Effector CD8-positive, alpha-beta T cell (primary cell): Measurements from ENCODE around the gene LMTK2.
A peak's percentile ranks its signal among the peaks of the same experiment; 100 is the strongest.

Experiments
- DNase-seq: peaks from one replicate; lab custom pipeline; 2025; lab: John Stamatoyannopoulos, UW

LMTK2 gene

DNA sequence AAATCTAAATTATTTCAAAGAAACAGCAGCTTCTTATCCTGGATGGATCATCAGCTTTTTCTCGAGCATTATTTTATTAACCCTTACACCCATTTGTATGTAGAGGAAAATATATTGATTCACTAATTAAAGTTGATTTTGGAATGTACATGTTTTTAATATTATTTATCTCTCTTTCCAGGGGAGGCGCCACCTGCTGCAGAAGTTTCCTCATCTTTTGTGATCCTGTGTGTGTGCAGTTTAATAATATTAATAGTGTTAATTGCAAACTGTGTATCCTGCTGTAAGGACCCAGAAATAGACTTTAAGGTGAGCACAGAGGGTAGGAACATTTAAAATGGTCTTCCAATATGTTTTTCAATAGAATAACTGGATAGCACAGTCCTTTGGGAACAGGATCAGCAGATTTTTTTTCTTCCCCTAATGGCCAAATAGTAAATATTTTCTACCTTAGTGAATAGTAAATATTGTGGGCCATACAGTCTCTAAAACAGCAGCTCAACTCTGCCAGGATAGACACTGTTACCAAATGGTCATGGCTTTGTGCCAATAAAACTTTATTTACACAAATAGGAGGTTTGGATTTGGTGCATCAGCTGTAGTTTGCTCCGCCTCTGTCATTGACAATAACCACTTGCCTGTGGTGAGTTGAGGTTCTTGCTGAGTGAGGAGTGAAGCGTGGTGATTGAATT is 30.6 kb downstream of the LMTK2 start:
- DNase-seq = no peak

DNA sequence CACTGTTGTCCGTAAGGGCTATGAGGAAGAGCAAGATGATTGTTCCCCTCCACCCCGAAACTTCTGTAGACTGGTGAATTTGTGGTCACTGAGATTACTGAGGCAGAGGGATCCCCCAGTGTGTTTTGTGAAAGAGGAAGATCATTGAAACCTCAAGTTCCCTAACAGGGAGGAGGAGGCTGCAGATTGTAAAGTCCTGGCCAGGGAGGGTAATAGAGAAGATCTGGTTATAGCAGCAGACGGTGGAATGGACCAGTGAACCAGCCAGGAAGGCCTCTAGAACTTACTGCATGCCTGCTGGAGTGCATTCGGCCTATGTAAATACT is 31.1 kb downstream of the LMTK2 start:
- no peak for DNase-seq

DNA sequence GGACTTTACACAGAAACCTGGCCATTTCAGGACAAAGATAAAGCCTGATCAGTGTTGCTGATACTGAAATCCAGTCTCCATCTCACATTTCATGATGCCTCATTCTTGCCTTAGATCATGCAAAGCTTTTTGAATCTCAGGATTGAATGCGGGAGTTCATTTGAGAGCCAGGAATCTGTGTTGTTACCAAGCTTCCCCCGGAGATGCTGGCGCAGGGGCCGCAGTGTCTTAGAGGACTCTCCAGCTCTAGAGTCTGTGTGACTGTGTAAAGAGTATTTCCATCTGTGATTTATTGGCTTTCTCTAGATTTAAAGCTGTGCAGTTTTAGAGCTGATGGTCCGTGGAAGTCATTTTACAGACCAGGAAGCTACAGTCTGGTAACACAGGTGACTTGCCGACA is 32.0 kb downstream of the LMTK2 start:
- no peak for DNase-seq

DNA sequence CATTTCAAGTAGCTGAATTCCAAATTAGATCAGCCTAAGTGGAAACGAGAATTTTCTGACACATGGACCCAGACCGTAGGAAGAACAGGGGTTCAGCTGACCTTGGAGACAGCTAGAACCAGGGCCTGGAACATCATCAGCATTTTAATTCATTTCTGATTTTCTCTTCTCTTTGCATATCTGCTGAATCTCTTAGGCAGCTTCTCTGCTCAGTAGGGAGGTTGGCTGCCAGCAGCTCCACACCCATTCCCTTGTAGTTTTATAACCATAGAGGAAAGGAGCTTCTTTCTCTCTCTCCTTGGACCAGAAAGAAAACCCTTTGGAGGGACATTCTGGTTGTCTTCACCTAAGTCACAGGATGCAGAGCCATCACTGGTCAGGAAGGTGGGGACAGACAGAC is 36.0 kb downstream of the LMTK2 start:
- no peak for DNase-seq

DNA sequence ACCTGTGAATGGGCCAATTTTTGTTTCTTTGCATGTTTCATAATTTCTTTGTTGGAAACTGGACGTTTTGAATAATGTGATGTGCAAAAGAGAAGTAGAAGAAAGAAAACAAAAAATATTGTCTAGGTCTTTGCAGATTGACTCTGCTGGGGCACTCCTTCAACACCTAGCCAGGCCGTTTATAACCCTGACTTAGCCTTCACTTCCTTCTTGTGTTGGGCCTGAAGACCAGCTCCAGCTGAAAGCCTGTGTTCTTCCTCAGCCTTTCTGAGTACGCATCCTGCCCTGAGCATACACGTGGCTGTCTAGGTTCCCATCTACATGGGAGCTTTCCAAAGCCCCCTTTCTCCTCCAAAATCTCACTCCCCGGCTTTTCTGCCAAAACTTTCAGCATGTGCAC is 41.9 kb downstream of the LMTK2 start:
- no peak for DNase-seq

DNA sequence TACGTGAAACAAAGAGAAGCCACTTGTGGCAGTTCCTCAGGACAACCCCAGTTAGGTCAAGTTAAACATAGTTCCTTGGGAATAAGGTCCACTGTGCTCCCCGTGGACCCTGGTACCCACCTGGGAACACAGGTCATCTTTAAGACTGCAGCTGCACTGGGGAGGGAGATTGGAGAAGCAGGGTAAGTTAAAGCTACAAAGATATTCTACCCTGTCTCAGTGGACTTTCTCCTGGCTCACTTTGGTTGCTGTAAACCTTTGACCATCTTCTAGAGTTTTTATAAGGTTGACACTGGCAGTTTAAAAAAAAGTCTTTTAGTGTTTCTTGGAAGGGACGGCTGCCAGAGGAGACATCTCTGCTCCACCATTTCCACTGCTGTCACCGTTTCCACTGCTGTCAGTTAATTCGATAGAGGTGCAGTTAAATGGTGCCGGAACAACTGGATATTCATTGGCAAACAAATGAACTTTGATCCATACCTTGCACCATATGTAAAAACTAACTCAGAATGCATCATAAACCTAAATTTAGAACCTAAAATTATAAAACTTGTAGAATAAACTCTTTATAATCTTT is 42.5 kb downstream of the LMTK2 start:
- no peak for DNase-seq

DNA sequence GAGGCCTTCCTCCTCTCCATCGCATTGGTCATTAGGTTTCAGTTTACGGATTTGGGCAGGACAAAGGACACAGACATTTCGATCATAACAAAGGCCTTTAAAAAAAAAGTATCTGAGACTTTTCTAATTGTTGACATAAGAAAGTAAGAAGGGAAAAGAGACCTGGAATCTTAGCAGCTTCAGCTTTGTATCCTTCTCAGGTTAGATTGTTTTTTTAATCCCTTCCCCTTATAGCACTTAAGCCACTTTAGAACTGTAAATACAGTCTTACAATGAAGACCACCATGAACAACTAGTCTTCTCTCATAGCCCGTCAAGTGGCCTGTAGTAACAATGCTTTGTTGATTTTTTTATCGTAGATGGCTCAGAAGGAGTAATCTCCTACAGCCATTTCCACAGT is 45.2 kb downstream of the LMTK2 start:
- no peak for DNase-seq

DNA sequence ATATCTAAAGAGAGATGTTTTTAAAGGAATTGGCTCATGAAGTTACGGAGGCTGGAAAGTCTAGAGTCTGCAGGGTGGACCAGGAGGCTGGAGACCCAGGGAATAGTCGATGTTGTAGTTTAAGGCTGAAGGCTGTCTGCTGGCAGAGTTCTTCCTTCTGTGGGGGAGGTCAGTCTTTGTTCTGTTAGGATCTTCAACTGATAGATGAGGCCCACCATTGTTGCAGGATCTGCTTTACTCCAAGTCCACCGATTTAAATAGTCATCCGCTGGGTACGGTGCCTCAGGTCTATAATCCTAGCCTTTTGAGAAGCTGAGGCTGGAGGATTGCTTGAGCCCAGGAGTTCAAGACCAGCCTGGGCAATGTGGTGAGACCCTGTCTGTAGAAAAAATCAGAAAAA is 50.0 kb downstream of the LMTK2 start:
- no peak for DNase-seq

DNA sequence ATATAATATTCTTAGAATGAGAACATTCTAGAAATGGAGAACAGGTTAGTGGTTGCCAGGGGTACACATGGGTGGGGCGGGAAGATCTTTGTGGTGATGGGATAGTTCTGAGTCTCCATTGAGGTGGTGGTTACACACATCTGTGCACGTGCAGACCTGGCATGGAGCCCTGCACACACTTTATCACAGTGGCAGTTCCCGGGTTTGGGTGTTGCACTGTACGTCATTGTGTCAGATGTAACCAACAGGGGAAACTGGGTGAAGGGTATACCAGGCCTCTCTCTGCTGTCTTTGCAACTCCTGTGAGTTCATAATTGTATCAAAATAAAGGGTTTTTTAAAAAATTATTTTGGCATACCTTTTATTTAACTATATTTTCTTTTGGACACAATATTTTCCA is 51.1 kb downstream of the LMTK2 start:
- no peak for DNase-seq

DNA sequence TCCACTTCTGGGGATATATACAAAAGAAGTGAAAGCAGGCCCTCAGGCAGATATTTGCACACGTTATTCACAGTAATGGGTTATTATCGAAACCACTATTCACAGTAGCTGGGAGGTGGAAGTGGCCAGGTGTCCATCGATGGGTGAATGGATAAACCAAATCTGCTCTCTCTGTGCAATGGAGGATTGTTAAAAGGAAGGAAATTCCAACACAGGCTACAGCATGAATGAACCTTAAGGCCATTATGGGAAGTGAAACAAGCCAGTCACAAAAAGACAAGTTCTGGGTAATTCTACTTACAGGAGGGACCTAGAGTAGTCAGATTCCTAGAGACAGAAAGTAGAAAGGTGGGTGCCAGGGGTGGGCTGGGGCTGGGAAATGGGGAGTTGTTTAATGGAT is 56.1 kb downstream of the LMTK2 start:
- no peak for DNase-seq

DNA sequence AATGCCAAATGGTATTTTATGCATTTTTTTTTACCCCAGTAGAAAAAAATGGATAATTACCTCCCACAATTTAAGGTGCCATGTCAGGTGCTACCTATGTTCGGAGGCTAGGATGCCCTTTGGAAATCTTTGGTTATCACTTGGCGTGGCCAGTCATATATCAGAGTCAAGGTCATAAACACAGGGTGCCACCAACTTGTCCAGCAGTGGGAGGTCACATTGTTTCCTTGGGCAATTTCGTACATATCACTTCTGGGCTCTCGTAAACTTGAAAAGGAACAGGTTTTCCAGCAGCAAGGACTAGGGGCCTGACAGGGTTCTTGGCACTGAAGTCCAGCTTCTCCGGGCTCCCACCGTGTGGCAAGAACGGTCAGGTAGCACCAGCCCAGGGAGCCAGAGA is 56.6 kb downstream of the LMTK2 start:
- DNase-seq = no peak

DNA sequence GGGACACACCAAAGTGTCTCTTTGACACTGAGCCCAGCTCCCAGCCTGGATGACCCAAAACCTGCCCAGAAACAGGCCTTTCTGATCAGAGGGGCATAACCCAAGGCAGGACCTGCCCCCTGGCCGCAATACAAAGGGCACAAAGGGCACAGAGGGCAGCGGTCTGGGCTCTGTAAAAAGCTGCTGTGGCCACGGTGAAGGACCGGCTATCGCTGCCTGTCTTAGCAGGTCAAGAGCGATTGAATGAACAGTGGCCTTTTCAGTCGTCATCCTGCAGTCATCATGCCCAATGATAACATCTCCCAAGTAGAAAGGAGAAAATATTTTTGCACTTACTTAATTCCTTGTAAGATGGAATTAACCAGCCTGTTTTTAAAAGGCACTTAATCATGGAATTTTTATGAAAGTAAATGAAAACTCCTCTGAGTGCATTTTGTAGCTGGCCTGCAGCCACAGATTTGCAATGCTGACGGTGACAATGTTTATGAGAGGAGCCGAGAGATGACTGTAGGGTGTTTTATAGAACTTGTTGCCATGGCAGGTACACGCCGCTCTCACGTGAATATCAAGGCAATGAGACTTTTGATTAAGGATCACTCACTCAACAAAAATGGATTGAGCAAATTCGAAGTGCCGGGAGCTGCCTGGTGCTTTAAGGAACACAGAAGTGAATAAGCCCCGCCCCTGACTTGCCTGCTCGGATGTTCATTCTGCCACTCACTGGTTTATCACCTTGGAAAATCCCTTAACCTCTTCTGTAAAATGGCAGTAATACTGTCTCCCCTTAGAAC is 57.2 kb downstream of the LMTK2 start:
- no peak for DNase-seq

DNA sequence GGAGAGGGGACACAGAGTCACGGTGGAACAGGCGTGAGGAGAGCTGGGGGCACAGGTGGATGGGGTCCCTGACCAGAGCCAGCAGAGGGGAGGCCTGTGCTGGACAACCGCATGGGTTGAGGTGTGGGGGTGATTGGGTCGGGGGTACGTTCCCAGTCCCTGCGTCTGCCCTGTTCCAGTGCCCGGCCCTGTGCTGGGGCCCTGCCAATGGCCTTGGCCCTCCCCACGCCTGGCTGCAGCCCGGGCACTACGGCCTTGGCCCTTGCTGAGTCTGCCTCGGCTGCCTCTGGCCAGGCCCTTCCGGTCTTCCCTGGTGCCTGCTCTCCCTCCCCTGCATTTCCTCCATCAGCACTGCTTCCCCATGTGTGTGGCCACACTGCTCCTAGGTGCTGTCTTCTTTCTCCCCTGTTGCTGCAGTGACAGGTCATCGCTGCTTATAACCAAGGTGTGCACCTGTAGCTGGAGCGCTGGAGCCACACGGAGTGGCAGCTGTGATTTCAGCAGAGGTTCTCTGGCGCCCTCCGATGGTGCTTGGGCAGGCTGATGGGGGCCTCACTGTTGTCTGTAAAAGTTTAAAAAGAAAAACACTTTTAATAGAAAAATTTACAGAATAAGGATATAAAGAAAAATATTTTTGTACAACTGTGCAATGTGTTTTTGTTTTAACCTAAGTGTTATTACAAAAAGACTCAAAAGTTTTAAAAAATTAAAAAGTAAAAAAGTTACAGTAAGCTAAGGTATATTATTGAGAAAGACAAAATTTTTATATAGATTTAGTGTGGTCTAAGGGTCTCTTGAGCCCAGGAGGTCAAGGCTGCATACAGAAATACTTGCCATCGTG is 59.4 kb downstream of the LMTK2 start:
- DNase-seq = peak; percentile 20

DNA sequence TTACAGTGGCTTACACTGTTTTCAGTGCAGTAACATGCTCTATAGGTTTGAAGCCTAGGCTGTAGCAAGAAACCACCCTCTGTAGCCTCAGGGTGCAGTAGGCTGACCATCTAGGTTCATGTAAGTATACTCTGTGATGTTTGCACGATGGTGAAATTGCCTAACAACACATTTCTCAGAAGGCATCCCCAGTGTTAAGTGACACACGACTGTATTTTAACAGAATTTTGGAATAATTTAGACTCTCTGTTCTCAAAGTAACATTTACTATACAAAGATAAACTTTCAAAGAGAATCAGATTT is 60.0 kb downstream of the LMTK2 start:
- no peak for DNase-seq

DNA sequence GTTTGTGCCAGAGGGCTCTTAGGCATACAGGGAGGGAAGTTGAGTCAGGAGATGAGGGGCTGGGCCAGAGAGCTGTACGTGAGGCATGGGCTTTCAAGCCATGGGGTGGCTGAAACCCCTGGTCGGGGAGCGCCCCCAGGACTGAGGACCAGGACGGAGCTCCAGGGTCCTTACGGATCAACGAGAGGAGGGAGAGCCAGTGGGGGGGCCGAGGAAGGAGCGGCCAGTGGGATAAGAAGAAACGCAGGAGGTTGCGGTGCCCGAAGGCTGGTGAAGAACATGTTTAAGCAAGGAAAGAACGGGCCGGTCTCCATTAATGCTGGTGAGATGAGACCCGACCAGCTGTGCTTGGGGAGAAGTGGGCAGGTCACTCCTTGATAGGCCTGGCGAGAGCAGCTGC is 61.0 kb downstream of the LMTK2 start:
- no peak for DNase-seq

DNA sequence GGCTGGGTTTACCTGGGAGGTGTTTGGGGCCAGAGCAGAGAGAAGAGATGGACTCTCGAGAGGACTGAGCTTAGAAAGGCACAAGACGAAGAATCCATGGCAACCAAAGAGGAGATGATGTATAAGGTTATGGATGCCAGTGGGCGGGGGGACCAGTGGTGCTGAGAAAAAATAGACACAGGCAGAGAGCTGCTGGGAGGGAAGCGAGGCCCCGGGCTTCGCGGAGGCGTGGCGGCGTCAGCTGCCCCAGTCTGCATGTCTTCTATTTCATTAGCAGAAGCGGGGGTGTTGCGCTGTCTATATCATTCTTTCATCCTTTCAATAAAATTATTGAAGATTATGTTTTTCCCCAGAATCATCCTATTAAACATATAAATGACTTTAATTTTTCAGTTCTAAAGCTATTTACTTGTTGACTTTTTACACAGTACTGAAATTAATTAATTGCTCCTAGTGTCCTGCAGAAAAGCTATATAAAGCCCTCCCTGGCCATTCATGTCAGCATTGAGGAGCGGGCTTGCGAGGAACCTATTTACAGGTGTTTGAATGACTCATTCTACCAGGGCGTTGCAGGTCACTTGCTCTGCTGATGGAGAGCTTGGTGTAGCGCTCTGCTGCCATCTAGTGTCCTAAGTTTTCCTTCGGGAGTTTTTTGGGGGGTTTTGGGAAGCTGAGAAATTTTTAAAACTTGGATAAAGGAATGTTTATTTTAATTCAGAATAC is 61.7 kb downstream of the LMTK2 start:
- DNase-seq = peak; percentile 33

DNA sequence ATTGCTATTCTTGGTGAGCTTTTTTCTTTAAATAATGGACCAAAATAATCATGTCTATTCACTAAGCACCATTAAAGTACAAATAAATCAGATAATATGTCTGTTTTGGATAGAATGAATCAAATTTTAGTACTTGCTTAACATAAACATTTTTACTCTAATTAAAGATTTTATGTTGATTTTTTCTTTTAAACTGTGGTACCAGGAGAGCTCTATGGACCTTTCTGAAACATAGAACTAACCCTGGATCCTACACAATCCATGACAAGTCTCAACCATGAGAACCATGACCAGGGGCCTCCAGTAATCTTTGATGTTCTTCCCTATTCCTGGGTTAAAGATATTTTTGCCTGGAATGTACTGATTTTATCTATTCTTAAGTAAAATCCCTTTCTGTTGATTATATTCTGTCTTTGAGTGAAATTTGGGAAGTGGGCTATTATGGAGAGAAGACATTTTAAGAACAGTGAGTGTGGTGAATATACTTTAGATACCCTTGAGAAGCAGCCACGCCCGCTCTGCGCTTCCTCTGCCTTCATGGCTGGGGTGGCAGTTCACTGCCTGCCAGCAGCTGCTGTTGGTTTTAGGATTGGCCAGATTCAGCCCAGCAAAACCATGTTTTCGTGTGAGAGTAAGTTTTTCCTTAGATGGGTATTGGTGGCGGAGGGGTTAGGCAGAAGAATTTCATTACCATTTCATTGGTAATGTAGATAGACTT is 62.4 kb downstream of the LMTK2 start:
- no peak for DNase-seq

DNA sequence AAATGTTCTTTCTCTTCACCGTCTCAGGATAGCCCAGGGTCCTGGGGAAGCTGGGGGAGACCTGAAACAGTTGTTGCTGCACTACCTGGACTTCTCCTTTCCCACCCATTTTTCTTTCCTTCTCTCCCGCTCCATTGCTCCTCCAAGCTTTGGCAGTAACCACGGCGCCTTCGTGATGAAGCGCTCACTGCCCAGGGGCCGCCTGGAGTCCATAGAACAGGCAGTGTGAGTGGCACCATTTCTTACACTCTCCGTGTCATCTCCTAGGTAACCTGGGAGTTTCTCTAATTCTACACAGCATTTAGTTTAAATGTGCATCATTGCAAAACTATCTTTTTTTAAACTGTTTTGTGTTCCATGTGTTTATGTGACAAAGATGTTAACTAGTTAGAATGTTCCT is 64.3 kb downstream of the LMTK2 start:
- no peak for DNase-seq

DNA sequence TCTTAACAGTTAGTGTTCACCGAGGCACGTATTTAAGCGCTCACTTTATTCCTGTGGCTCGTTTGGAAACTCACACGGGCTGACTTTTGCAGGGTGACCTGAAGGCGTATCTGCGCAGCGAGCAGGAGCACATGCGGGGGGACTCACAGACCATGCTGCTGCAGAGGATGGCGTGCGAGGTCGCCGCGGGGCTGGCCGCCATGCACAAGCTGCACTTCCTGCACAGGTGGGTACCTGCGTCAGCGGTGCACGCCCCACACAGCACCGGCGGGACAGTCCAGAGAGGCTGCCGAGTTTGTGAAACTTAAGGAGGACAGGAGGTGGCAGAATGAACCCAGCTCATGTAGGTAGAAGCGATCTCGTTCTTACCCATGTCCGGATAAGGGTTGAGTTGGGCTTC is 64.8 kb downstream of the LMTK2 start:
- no peak for DNase-seq

DNA sequence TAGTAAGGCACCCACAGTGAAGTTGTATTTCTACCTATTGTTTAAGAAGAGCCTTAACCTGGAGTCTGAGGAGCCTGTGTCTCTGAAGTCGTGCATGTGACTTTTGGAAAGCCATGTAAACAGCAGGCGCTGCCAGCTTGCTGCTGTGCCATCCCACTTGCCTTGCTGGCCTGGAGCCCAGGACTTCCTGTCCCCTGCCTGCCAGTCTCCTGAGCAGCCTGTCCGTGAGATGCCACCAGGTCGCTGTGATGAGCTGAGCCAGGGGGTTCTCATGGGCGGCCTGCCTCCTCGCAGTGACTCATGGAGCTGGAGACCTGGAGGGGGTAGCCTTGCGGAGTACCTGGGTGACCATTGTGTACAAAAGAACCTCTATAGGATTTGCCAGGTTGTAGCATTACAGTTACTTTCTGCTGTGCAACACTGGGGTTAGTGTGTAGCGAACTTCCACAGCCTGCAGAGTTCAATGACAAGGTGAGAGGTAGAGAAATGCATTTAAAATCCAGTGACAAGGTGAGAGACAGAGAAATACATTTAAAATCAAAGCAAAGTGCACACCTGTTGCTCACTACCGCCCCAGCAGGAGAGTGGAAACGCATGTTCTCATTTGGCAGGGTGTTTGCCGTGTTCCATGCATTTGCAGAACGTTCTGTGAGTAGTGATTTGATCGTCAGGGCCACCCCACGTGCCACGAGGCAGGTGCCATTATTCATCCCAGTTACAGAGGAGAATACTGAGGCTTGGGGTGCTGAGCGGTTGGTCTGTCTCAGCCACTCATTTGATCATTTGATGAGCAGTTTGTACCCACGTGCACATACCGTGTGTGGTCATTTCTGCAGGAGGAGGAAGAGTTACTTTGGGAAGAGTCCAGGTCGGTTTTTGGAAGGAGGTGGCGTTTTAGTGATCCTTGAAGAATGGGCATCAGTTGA is 67.9 kb downstream of the LMTK2 start:
- no peak for DNase-seq
